Measurements from ENCODE around the gene ANO7. TPM values are rescaled to one million over a fixed set of nuclear protein-coding genes. Genes with fewer than 3 reads are reported as not detected.
A peak's percentile ranks its signal among the peaks of the same experiment; 100 is the strongest.

Gene ANO7, protein sequence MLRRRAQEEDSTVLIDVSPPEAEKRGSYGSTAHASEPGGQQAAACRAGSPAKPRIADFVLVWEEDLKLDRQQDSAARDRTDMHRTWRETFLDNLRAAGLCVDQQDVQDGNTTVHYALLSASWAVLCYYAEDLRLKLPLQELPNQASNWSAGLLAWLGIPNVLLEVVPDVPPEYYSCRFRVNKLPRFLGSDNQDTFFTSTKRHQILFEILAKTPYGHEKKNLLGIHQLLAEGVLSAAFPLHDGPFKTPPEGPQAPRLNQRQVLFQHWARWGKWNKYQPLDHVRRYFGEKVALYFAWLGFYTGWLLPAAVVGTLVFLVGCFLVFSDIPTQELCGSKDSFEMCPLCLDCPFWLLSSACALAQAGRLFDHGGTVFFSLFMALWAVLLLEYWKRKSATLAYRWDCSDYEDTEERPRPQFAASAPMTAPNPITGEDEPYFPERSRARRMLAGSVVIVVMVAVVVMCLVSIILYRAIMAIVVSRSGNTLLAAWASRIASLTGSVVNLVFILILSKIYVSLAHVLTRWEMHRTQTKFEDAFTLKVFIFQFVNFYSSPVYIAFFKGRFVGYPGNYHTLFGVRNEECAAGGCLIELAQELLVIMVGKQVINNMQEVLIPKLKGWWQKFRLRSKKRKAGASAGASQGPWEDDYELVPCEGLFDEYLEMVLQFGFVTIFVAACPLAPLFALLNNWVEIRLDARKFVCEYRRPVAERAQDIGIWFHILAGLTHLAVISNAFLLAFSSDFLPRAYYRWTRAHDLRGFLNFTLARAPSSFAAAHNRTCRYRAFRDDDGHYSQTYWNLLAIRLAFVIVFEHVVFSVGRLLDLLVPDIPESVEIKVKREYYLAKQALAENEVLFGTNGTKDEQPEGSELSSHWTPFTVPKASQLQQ
- total RNA-seq (1 to 10 TPM in 1 of 2 donors, under 1 TPM in 1; 0.89 to 1.5 TPM), polyA plus RNA-seq (ENCODE audit: insufficient read length in 2 of 2) (1 to 10 TPM; 1.9 to 3.1 TPM)
- long read RNA-seq, donor 1, partial matches to known transcripts = 0 of 1 reads
- long read RNA-seq, donor 1, other reads (novel, unspliced or antisense) = 0 of 1 reads
- long read RNA-seq, donor 2, partial matches to known transcripts = 68 of 75 reads
- long read RNA-seq, donor 2, other reads (novel, unspliced or antisense) = 7 of 75 reads
- long read RNA-seq, donor 3, partial matches to known transcripts = 96 of 112 reads
- long read RNA-seq, donor 3, other reads (novel, unspliced or antisense) = 16 of 112 reads
- long read RNA-seq, donor 4, partial matches to known transcripts = 325 of 330 reads
- long read RNA-seq, donor 4, other reads (novel, unspliced or antisense) = 5 of 330 reads

- Histone ChIP-seq H3K4me3 (ENCODE audit: low read depth, low read length) (no peak within 1 kb of the TSS), H3K36me3 (ENCODE audit: control insufficient read depth, insufficient read depth, low read length) (peaks cover 19% of the 10 kb centered on the region), H3K27ac (ENCODE audit: low read depth, low read length) (no peak within 1 kb of the TSS), H3K4me1 (ENCODE audit: control insufficient read depth, insufficient read depth, low read length) (peaks cover 9% of the 10 kb centered on the region), H3K9me3 (ENCODE audit: control insufficient read depth, insufficient read depth, low read length) (no peaks in the 10 kb centered on the region), H3K27me3 (ENCODE audit: control insufficient read depth, insufficient read depth, low read length) (no peaks in the 10 kb centered on the region)
- DNase-seq (ENCODE audit: low read depth in 4 of 6, low spot score in 6 of 6) = peak in 1 of 6 donors; percentile 22
- 65% methylated on average over 21 of the region's 21 CpGs for WGBS (ENCODE audit: insufficient coverage)
These were observed at the start of gene ANO7 for GRCh38 chr2:241188361-241189092. Gene ANO7 (plus strand): TSS chr2:241188677. CDS start chr2:241190064, 1,387 bp downstream.

- Histone ChIP-seq H3K36me3 (ENCODE audit: control insufficient read depth, insufficient read depth, low read length) (peaks cover 71% of the 10 kb centered on the region), H3K27me3 (ENCODE audit: control insufficient read depth, insufficient read depth, low read length) (no peaks in the 10 kb centered on the region), H3K4me3 (ENCODE audit: low read depth, low read length) (no peak overlapping the region), H3K9me3 (ENCODE audit: control insufficient read depth, insufficient read depth, low read length) (no peaks in the 10 kb centered on the region), H3K27ac (ENCODE audit: low read depth, low read length) (no peak overlapping the region), H3K4me1 (ENCODE audit: control insufficient read depth, insufficient read depth, low read length) (no peaks in the 10 kb centered on the region)
- 89% methylated on average over 21 of the region's 24 CpGs for WGBS (ENCODE audit: insufficient coverage)
- DNase-seq (ENCODE audit: low read depth in 4 of 6, low spot score in 6 of 6) = no peak
These were observed 48.7 kb upstream of the ANO7 start for GRCh38 chr2:241139531-241140444.

DNA sequence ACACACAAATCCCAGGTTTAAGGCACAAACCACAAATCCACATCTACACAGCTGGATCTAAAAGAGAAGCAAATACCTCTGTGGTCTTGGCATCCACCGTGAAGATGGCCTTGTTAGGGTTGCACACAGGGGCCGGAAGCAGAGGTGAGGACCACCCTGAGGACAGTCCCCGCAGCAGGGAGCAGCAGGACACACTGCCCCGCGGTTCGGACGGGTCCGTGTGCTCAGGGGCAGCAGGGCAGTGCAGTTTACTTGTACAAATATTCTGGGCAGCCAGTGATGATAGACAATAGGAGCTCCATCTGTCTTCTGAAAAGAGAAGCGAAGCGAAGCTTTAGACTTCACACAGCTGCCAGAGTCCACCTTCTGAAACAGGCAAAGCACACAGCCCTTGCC is 48.0 kb upstream of the ANO7 start:
- Histone ChIP-seq H3K27ac (ENCODE audit: low read depth, low read length) (no peak overlapping the region), H3K9me3 (ENCODE audit: control insufficient read depth, insufficient read depth, low read length) (no peaks in the 10 kb centered on the region), H3K27me3 (ENCODE audit: control insufficient read depth, insufficient read depth, low read length) (no peaks in the 10 kb centered on the region), H3K4me1 (ENCODE audit: control insufficient read depth, insufficient read depth, low read length) (no peaks in the 10 kb centered on the region), H3K4me3 (ENCODE audit: low read depth, low read length) (no peak overlapping the region), H3K36me3 (ENCODE audit: control insufficient read depth, insufficient read depth, low read length) (peaks cover 70% of the 10 kb centered on the region)
- no peak for DNase-seq (ENCODE audit: low read depth in 4 of 6, low spot score in 6 of 6)
- 88% methylated on average over 8 of the region's 10 CpGs for WGBS (ENCODE audit: insufficient coverage)

DNA sequence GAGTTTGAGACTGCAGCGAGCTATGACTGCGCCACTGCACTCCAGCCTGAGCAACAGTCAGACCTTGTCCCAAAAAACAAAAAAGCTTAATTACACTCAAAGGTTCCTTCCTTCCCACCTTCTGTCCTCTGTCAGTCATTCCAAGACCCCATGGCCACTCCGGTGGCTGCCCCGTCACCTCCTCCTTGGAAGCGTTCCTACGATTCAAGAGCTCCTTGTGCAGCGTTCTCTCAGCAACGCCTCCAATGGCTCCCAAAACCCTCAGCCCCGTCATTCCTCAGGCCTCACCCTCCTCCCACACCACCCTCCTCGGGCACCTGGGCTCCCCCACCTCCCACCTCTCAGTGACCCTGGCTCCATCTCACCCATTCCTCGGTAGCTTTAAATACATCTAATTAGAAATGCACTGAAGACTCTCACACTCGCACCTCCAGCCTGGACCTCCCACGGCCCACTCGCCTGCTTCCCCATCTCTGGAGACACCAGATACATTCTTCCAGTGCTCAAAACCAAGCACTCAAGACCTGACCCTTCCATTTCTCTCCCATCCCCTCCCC is 47.2 kb upstream of the ANO7 start:
- H3K36me3 ChIP-seq (ENCODE audit: control insufficient read depth, insufficient read depth, low read length) = peaks cover 62% of the 10 kb centered on the region
- DNase-seq (ENCODE audit: low read depth in 4 of 6, low spot score in 6 of 6) = no peak

DNA sequence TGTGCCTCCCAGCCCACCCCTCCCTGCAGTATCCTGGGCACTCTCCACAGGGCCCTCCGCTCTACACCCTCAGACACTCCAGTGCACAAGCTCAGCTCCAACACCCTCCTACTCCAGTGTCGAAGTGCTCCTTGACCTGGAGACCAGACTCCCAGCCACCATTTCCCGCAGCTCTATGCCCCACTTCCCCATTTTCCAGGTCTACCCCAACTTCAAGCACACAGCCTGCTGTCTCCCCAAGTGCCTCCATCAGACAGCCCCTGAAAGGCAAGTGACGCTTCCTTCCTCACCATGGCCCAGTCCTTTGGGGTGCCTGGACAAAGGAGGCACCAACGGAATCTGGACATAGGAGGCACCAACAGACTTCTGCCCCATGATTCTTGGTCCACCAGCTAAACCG is 46.4 kb upstream of the ANO7 start:
- no peak overlapping the region for H3K27ac ChIP-seq (ENCODE audit: low read depth, low read length)
- no peak for DNase-seq (ENCODE audit: low read depth in 4 of 6, low spot score in 6 of 6)
- 91% methylated on average over 6 of the region's 6 CpGs for WGBS (ENCODE audit: insufficient coverage)
- no peaks in the 10 kb centered on the region for H3K9me3 ChIP-seq (ENCODE audit: control insufficient read depth, insufficient read depth, low read length)
- no peaks in the 10 kb centered on the region for H3K4me1 ChIP-seq (ENCODE audit: control insufficient read depth, insufficient read depth, low read length)
- no peaks in the 10 kb centered on the region for H3K27me3 ChIP-seq (ENCODE audit: control insufficient read depth, insufficient read depth, low read length)
- H3K4me3 ChIP-seq (ENCODE audit: low read depth, low read length) = no peak overlapping the region
- peaks cover 54% of the 10 kb centered on the region for H3K36me3 ChIP-seq (ENCODE audit: control insufficient read depth, insufficient read depth, low read length)

More for the DNA sequence above, 47.2 kb upstream of the ANO7 start:
- H3K9me3 ChIP-seq (ENCODE audit: control insufficient read depth, insufficient read depth, low read length) = no peaks in the 10 kb centered on the region
- no peaks in the 10 kb centered on the region for H3K4me1 ChIP-seq (ENCODE audit: control insufficient read depth, insufficient read depth, low read length)
- H3K4me3 ChIP-seq (ENCODE audit: low read depth, low read length) = no peak overlapping the region
- 93% methylated on average over 14 of the region's 14 CpGs for WGBS (ENCODE audit: insufficient coverage)
- no peaks in the 10 kb centered on the region for H3K27me3 ChIP-seq (ENCODE audit: control insufficient read depth, insufficient read depth, low read length)
- no peak overlapping the region for H3K27ac ChIP-seq (ENCODE audit: low read depth, low read length)

DNA sequence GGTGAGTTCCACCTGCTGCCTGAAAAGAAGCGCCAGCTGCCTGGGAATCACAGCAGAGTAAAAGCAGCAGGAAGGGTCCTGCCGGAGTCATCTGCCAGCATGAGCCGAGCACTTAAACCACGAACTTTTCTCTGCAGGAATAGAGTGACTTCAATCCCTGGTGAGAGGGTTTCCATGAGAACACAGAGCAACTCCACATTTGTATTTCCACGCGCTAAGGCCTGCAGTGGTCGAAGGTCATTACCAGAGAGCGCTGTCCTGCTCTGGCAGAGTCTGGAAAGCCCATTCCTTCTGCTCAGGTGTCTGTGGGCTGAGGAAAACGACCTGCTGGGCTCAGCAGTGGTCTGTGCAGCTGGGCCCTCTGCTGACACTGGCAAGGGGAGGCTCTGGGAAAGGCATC is 45.9 kb upstream of the ANO7 start:
- no peak overlapping the region for H3K4me3 ChIP-seq (ENCODE audit: low read depth, low read length)
- H3K4me1 ChIP-seq (ENCODE audit: control insufficient read depth, insufficient read depth, low read length) = no peaks in the 10 kb centered on the region
- H3K36me3 ChIP-seq (ENCODE audit: control insufficient read depth, insufficient read depth, low read length) = peaks cover 49% of the 10 kb centered on the region
- no peaks in the 10 kb centered on the region for H3K9me3 ChIP-seq (ENCODE audit: control insufficient read depth, insufficient read depth, low read length)
- H3K27ac ChIP-seq (ENCODE audit: low read depth, low read length) = no peak overlapping the region
- H3K27me3 ChIP-seq (ENCODE audit: control insufficient read depth, insufficient read depth, low read length) = no peaks in the 10 kb centered on the region
- WGBS (ENCODE audit: insufficient coverage) = 79% methylated on average over 8 of the region's 9 CpGs
- no peak for DNase-seq (ENCODE audit: low read depth in 4 of 6, low spot score in 6 of 6)

DNA sequence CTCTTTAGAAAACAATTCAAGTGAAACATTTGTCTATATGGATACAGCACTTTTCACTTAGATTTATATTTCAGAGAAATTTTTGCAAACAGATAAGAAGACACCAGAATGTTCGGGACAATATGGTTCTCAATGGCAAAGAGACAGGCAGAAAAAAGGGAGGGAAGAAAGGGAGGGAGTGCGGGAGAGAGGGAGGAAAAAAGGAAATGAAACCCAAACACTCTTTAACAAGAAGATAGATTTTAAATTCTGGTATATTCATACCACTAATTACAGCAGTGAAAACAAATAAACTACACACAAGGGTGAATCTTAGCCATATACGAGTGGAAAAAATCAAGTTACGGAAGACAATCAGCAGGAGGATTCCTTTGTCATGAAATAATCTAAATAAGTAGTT is 42.2 kb upstream of the ANO7 start:
- Histone ChIP-seq H3K27ac (ENCODE audit: low read depth, low read length) (no peak overlapping the region), H3K9me3 (ENCODE audit: control insufficient read depth, insufficient read depth, low read length) (no peaks in the 10 kb centered on the region), H3K4me1 (ENCODE audit: control insufficient read depth, insufficient read depth, low read length) (peaks cover 16% of the 10 kb centered on the region), H3K4me3 (ENCODE audit: low read depth, low read length) (no peak overlapping the region), H3K27me3 (ENCODE audit: control insufficient read depth, insufficient read depth, low read length) (no peaks in the 10 kb centered on the region), H3K36me3 (ENCODE audit: control insufficient read depth, insufficient read depth, low read length) (peaks cover 21% of the 10 kb centered on the region)
- no CpG with 5 or more reads among the region's 4 CpGs for WGBS (ENCODE audit: insufficient coverage)
- no peak for DNase-seq (ENCODE audit: low read depth in 4 of 6, low spot score in 6 of 6)

- Histone ChIP-seq H3K4me3 (ENCODE audit: low read depth, low read length) (no peak overlapping the region), H3K9me3 (ENCODE audit: control insufficient read depth, insufficient read depth, low read length) (no peaks in the 10 kb centered on the region), H3K27ac (ENCODE audit: low read depth, low read length) (no peak overlapping the region), H3K36me3 (ENCODE audit: control insufficient read depth, insufficient read depth, low read length) (peaks cover 11% of the 10 kb centered on the region), H3K27me3 (ENCODE audit: control insufficient read depth, insufficient read depth, low read length) (no peaks in the 10 kb centered on the region), H3K4me1 (ENCODE audit: control insufficient read depth, insufficient read depth, low read length) (peaks cover 17% of the 10 kb centered on the region)
- no peak for DNase-seq (ENCODE audit: low read depth in 4 of 6, low spot score in 6 of 6)
- 100% methylated on average over 1 of the region's 3 CpGs for WGBS (ENCODE audit: insufficient coverage)
These were observed 41.1 kb upstream of the ANO7 start for GRCh38 chr2:241147336-241147735.
